Trophoblast cell (in vitro differentiated cells and primary cell): ENCODE data around the gene RTN4. TPM values are rescaled to one million over a fixed set of nuclear protein-coding genes. Genes with fewer than 3 reads are reported as not detected.

ENCODE experiments used
- DNase-seq, 2 donors: peaks; one replicate each; pipeline ENCODE4 v3.0.0-alpha.2; 2016
- H2AFZ ChIP-seq: 2 replicates; pipeline ENCODE4 v1.6.1; 2013; ENCODE audit warnings: low read length, moderate library complexity, mild to moderate bottlenecking; ENCODE audit not compliant: insufficient read depth, poor library complexity
- H2AK5ac ChIP-seq: 2 replicates; pipeline ENCODE4 v1.6.1; 2013; ENCODE audit warnings: mild to moderate bottlenecking, low read length
- H2BK120ac ChIP-seq: 2 replicates; pipeline ENCODE4 v1.6.1; 2013; ENCODE audit warnings: low read length, mild to moderate bottlenecking, moderate library complexity; ENCODE audit not compliant: insufficient read depth, poor library complexity
- H2BK12ac ChIP-seq: 2 replicates; pipeline ENCODE4 v1.6.1; 2013; ENCODE audit warnings: mild to moderate bottlenecking, low read length, moderate library complexity
- H2BK5ac ChIP-seq: 2 replicates; pipeline ENCODE4 v1.6.1; 2013; ENCODE audit warnings: low read length, low read depth, moderate library complexity, mild to moderate bottlenecking; ENCODE audit not compliant: poor library complexity
- H3K14ac ChIP-seq: 2 replicates; pipeline ENCODE4 v1.6.1; 2013; ENCODE audit warnings: mild to moderate bottlenecking, low read length
- H3K18ac ChIP-seq: 2 replicates; pipeline ENCODE4 v1.6.1; 2013; ENCODE audit warnings: mild to moderate bottlenecking, low read length
- H3K23ac ChIP-seq: 2 replicates; pipeline ENCODE4 v1.6.1; 2013; ENCODE audit warnings: low read length
- H3K27ac ChIP-seq: 2 replicates; pipeline ENCODE4 v1.5.1; 2013; ENCODE audit warnings: low read depth, mild to moderate bottlenecking, inconsistent platforms, low read length, moderate library complexity
- H3K27me3 ChIP-seq: 2 replicates; pipeline ENCODE4 v1.6.1; 2013; ENCODE audit warnings: inconsistent platforms, mild to moderate bottlenecking, low read length, moderate library complexity; ENCODE audit not compliant: insufficient read depth
- H3K36me3 ChIP-seq, 2 experiments: 1 replicate in 1 of 2; 2 replicates in 1 of 2; pipeline ENCODE4 v1.6.1; 2013; ENCODE audit warnings: low read length in 2 of 2, mild to moderate bottlenecking in 2 of 2, moderate library complexity in 1 of 2; ENCODE audit not compliant: insufficient read depth in 2 of 2, control insufficient read depth in 1 of 2
- H3K4ac ChIP-seq: 2 replicates; pipeline ENCODE4 v1.6.1; 2013; ENCODE audit warnings: low read depth, mild to moderate bottlenecking, low read length, moderate library complexity
- H3K4me1 ChIP-seq, 2 experiments: 1 replicate in 1 of 2; 2 replicates in 1 of 2; pipeline ENCODE4 v1.6.1; 2013; ENCODE audit warnings: low read length in 2 of 2, mild to moderate bottlenecking in 2 of 2, moderate library complexity in 1 of 2; ENCODE audit not compliant: insufficient read depth in 2 of 2, control insufficient read depth in 1 of 2
- H3K4me2 ChIP-seq: 2 replicates; pipeline ENCODE4 v1.6.1; 2013; ENCODE audit warnings: inconsistent platforms, mild to moderate bottlenecking, low read length, moderate library complexity
- H3K4me3 ChIP-seq: 2 replicates; pipeline ENCODE4 v1.5.1; 2013; ENCODE audit warnings: mild to moderate bottlenecking, low read depth, low read length, inconsistent platforms
- H3K79me1 ChIP-seq: one replicate; pipeline ENCODE4 v1.6.1; 2013; ENCODE audit warnings: low read length
- H3K79me2 ChIP-seq: 2 replicates; pipeline ENCODE4 v1.6.1; 2013; ENCODE audit warnings: low read length, mild to moderate bottlenecking; ENCODE audit not compliant: control insufficient read depth, insufficient read depth, poor library complexity
- H3K9ac ChIP-seq: 2 replicates; pipeline ENCODE4 v1.6.1; 2013; ENCODE audit warnings: mild to moderate bottlenecking, low read length
- H3K9me3 ChIP-seq: 2 replicates; pipeline ENCODE4 v1.6.1; 2013; ENCODE audit warnings: low read depth, mild to moderate bottlenecking, control low read depth, inconsistent platforms, low read length; ENCODE audit not compliant: insufficient read depth
- H4K12ac ChIP-seq: 2 replicates; pipeline ENCODE4 v1.6.1; 2013; ENCODE audit warnings: low read depth, mild to moderate bottlenecking, low read length, moderate library complexity
- H4K8ac ChIP-seq: 2 replicates; pipeline ENCODE4 v1.6.1; 2013; ENCODE audit warnings: low read depth, mild to moderate bottlenecking, low read length, moderate library complexity
- H4K91ac ChIP-seq: one replicate; pipeline ENCODE4 v1.6.1; 2013; ENCODE audit warnings: low read depth, mild to moderate bottlenecking, low read length, moderate library complexity
- WGBS: extraction: QIAGEN DNeasy Blood & Tissue Kit; methylation state at CpG from one replicate; pipeline ENCODE4 v1.1.7; 2013; ENCODE audit warnings: missing lambda C conversion rate; ENCODE audit not compliant: insufficient read length, insufficient coverage; ENCODE audit errors: extremely low coverage; 5-methylcytosine and 5-hydroxymethylcytosine counted together
- polyA plus RNA-seq: library from polyadenylated mRNA; stranded (reverse); fragments of 200-250 nt; gene quantifications from 2 replicates; pipeline ENCODE4 v1.2.3, GENCODE V29; 2013

Gene RTN4
- polyA plus RNA-seq, result 687 and 700 TPM in 2 replicates

GRCh38 chr2:55050100-55050994 is at the start of gene RTN4:
Gene RTN4, minus strand, starts transcription at chr2:55050451. Its CDS starts 151 bp downstream, at chr2:55050300.
- Histone ChIP-seq H3K4me2 (peak within 1 kb of the TSS; percentile 84), H2AK5ac (peak within 1 kb of the TSS; percentile 93), H3K9ac (peak within 1 kb of the TSS; percentile 97), H4K91ac (peak within 1 kb of the TSS; percentile 98), H3K27me3 (no peaks in the 10 kb centered on the region), H3K27ac (peak within 1 kb of the TSS; percentile 98), H3K4ac (peak within 1 kb of the TSS; percentile 100), H3K18ac (peak within 1 kb of the TSS; percentile 92), H2BK5ac (peak within 1 kb of the TSS; percentile 93), H4K8ac (peak within 1 kb of the TSS; percentile 90), H2BK120ac (peak within 1 kb of the TSS; percentile 88), H3K14ac (peak within 1 kb of the TSS; percentile 97), H3K4me1 (peaks cover 2 to 4% of the 10 kb centered on the region in 2 experiments), H3K79me1 (peaks cover 19% of the 10 kb centered on the region), H3K79me2 (peaks cover 21% of the 10 kb centered on the region), H3K23ac (no peak within 1 kb of the TSS), H2AFZ (peak within 1 kb of the TSS; percentile 89), H4K12ac (peak within 1 kb of the TSS; percentile 93), H3K4me3 (peak within 1 kb of the TSS; percentile 98), H2BK12ac (peak within 1 kb of the TSS; percentile 48), H3K9me3 (no peaks in the 10 kb centered on the region), H3K36me3 (no peaks in the 10 kb centered on the region)
- DNase-seq, result peak; percentile 99 to 100
- no CpG with 5 or more reads among the region's 66 CpGs for WGBS

DNA sequence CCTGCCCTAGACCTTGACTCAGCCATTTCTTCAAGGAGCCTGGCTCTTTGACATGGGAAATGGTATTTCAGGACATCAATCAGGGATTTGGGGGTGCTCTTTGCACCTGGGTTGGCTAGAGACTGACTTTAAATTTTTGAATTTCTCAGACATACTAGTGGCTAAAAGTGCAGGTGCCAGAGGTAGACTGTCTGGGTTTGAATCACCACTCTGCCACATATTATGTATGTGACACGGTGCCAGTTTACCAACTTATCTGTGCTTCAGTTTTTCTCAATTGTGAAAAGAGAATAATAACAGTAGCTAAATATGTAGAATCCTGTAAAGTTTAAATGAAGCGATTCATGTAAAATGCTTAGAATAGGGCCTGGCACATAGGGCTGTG is 49.2 kb upstream of the RTN4 start:
- H4K91ac ChIP-seq, result no peak overlapping the region
- no peak overlapping the region for H3K18ac ChIP-seq
- H3K79me2 ChIP-seq, result no peaks in the 10 kb centered on the region
- no peaks in the 10 kb centered on the region for H3K36me3 ChIP-seq
- no peak overlapping the region for H4K12ac ChIP-seq
- peak overlapping the region; percentile 50 for H2AK5ac ChIP-seq
- no peak overlapping the region for H2BK5ac ChIP-seq
- no peak overlapping the region for H3K4me2 ChIP-seq
- no peak overlapping the region for H3K4ac ChIP-seq
- H3K27ac ChIP-seq, result no peak overlapping the region
- no peak overlapping the region for H3K4me3 ChIP-seq
- H3K9ac ChIP-seq, result no peak overlapping the region
- no peak overlapping the region for H2BK12ac ChIP-seq
- no peak overlapping the region for H3K23ac ChIP-seq
- no peak overlapping the region for H4K8ac ChIP-seq
- H2BK120ac ChIP-seq, result no peak overlapping the region
- H3K79me1 ChIP-seq, result no peaks in the 10 kb centered on the region
- no peak overlapping the region for H3K14ac ChIP-seq
- H3K9me3 ChIP-seq, result no peaks in the 10 kb centered on the region
- H2AFZ ChIP-seq, result no peak overlapping the region
- no peaks in the 10 kb centered on the region for H3K27me3 ChIP-seq
- H3K4me1 ChIP-seq, result peaks cover 0 to 3% of the 10 kb centered on the region in 2 experiments
- no peak for DNase-seq
- WGBS, result no CpG with 5 or more reads among the region's 2 CpGs

DNA sequence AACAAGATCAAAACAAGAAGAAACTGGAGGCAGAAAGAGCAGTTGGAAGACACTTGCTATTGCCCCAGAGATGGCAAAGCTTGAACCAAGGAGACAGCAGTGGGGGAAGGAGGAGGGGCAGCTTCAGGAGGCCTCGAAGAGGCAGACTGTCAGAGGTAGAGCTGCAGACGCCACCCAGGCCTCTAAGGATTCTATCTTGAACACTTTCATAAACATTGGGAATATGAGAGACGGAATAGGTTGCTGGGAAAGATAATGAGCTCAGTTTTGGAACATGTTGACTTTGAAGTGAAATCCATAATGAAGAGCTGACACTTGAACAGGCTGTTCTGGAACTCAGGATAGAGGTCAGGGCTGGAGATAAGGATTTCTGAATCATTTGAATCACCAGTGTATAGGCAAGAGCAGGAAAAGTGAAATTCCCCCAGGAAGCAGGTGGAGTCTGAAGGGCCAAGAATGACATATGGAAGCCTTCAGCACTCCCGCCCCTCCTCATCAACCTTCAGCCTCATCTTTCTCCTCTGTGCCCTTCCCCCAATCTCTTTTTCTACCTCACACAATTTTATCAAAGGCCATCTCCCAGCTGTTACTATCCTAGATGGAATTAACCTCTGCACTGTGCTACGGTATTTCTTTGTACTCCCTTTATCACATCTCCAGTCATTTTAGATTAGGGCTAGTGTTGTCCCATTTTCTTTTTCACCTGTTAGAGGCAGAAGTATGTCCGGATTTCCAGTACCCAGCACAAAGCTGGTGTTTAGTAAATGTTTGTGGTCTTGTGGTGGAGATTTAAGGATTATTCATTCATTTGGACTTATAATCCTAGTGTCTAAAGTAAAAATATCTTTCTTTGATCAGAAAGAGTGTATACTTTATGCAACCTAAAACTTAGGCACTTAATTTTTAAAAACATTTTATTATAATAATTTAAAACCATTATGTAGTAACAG is 47.5 kb upstream of the RTN4 start:
- Histone ChIP-seq H3K4ac (no peak overlapping the region), H4K91ac (no peak overlapping the region), H3K4me3 (no peak overlapping the region), H3K27ac (no peak overlapping the region), H3K18ac (no peak overlapping the region), H3K27me3 (no peaks in the 10 kb centered on the region), H3K79me2 (no peaks in the 10 kb centered on the region), H3K4me2 (no peak overlapping the region), H4K8ac (no peak overlapping the region), H2BK5ac (no peak overlapping the region), H2BK12ac (no peak overlapping the region), H3K9me3 (no peaks in the 10 kb centered on the region), H2AK5ac (no peak overlapping the region), H3K9ac (no peak overlapping the region), H3K4me1 (peaks cover 0 to 3% of the 10 kb centered on the region in 2 experiments), H3K14ac (no peak overlapping the region), H2BK120ac (no peak overlapping the region), H2AFZ (no peak overlapping the region), H3K23ac (no peak overlapping the region), H3K79me1 (no peaks in the 10 kb centered on the region), H4K12ac (no peak overlapping the region), H3K36me3 (no peaks in the 10 kb centered on the region)
- peak; percentile 32 to 75 for DNase-seq
- no CpG with 5 or more reads among the region's 6 CpGs for WGBS

GRCh38 chr2:55097082-55097460 is 46.8 kb upstream of the RTN4 start:
- Histone ChIP-seq H3K4me3 (no peak overlapping the region), H3K23ac (no peak overlapping the region), H3K18ac (no peak overlapping the region), H3K27me3 (no peaks in the 10 kb centered on the region), H3K36me3 (no peaks in the 10 kb centered on the region), H3K14ac (no peak overlapping the region), H4K91ac (no peak overlapping the region), H3K4me2 (no peak overlapping the region), H4K12ac (no peak overlapping the region), H2BK12ac (no peak overlapping the region), H2AFZ (no peak overlapping the region), H2BK5ac (no peak overlapping the region), H3K27ac (no peak overlapping the region), H4K8ac (no peak overlapping the region), H2BK120ac (no peak overlapping the region), H3K4me1 (peaks cover 0 to 3% of the 10 kb centered on the region in 2 experiments), H3K4ac (no peak overlapping the region), H3K9ac (no peak overlapping the region), H3K79me1 (no peaks in the 10 kb centered on the region), H3K79me2 (no peaks in the 10 kb centered on the region), H2AK5ac (no peak overlapping the region), H3K9me3 (no peaks in the 10 kb centered on the region)
- DNase-seq, result peak in 1 of 2 donors; percentile 19
- no CpG with 5 or more reads among the region's 1 CpG for WGBS
